SKM-1 (cell line): ENCODE data around the gene SBSN.

ENCODE experiments used
- DNase-seq: peaks from one replicate; lab custom pipeline; 2025; ENCODE audit not compliant: unreplicated experiment; lab: John Stamatoyannopoulos, UW

SBSN gene

DNA sequence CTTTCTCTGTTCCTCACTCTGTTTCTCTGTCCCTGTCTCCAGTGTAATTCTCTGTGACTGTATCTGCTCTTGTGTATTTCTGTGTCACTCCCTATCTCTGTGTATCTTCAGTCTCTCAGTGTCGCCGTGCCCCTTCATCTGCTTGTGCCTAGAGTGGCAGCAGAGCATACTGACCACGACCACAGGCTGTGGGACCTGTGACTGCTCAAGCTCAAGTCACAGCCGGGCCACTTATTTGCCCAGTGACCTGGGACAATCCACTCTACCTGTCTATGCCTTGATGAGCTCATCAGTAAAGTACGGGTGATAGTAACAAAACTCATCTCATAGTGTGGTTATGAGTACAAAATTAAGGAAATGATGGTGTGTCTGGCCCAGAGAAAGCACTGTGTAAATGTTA is 26.0 kb upstream of the SBSN start:
- no peak for DNase-seq

DNA sequence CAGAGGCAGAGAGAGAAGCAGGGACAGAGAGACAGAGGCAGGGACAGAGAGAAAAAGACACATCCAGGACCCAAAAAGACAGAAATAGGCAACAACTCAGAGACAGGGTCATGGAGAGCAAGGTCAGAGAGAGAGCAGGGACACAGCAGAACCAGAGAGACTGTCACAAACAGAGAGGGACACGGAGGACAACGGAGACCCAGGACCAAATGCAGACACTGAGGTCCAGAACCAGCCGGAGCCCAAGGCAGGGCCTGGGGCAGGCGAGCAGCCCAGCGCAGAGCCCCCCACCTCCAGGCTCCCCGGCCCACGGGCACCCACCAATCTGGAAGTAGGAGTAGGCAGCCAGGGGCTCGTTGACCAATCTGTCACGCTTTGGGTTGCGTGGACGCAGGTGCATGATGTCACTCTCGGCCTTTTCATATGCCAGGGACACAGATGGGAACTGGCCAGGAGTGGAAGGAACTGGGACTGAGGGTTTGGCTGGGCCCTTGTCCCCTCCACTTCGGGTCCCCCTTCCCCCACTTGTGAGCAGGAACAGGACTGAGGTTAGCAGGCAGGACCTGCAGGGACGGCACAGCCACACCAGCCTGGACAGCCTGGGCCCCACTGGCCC is 25.4 kb upstream of the SBSN start:
- no peak for DNase-seq

DNA sequence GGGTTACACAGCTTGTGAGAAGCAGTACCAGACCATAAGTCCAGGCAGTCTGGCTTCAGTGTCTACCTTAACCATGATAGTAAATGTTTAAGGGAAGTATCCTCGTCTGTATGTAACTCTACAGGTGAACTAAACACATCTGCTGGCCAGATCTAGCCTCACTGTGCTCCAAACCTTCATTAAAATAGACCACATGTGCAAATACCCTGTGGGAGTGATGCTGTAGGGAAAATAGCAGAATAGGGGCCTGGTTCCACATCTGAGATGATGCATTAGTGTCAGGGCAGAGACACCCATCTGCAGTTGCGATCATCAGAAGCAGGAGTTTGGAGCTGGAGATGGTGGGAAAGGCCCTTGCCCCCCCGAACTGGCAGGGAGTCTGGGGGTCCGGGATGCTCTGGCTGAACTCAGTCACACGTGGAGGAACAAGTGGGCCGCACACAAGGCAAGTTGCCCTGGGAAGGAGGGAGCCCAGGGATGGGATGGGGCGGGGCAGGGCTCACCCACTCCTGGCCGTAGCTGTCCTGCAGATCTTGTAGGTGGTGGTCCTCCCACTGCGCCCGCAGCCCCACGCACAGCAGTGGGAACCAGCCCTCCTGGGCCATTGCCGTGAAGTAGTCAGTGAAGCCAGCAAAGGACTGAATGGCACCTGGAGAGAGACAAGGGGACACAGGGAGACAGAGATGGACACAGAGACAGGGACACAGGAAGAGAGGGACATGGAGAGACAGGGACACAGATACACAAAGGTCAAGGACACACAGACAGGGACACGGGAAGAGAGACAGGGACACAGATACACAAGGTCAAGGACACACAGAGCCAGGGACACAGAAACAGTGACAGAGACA is 24.6 kb upstream of the SBSN start:
- DNase-seq, result no peak

DNA sequence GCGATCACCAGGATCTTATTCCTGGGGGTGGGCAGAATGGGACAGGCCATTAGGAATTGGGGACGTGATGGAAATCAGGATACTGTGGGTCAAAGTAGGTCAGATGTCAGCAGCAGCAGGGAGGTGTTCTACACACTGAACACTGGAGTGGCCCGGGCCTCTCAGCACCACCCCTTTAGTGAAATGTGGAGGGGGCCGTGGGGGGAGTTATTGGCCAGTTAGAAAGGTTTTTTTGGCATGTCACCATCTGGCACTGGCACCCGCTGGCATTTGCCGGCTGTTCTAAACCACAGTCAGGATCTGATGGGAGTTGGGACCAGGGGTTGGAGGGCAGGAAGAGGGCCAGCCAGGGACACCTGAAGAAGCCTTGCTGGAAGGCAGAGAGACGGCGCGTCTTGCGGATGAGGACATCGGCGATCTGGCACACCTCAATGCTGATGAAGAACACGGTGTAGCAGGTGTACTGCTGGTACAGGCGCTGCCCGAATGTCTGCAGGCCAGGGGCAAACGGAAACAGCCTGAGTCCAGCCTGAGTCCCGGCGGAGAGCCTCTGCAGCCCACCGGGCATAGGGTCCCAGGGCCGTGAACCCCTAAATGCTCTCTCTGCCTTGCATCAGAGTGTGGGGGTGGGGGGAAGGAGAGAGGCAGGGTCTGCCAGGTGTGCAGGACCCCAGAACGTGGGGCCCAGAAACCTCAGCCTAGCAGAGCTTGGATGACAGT is 23.1 kb upstream of the SBSN start:
- no peak for DNase-seq

DNA sequence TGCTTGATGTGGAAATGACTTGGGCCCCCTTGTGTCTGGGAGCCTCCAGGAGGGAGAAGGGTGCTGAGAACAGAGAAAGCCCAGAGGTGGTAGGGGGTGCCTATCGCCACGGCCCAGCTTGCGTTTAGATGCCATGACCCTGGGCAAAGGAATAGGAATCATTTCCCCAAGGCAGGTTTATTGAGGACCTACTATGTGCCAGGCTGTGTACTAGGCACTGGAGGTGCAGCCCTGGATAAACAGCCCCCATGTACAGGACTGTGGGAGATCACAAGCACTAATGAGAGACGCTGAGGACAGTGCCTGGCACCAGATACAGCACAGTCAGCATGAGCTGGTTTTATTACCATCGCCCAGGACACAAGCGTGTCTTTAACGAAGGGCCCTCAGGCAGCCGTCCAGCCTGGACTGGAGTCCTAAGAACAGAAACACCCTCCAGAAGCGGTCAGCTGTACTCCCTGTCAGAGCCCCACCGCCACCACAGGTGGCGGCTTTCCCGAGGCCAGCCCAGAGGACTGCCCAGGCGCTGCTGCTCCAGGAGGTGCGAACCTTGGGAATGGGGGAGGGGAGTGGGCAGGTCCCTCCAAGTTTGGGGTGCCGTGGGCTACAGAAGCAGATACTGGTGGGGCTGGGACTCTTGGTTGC is 21.9 kb upstream of the SBSN start:
- DNase-seq, result no peak

DNA sequence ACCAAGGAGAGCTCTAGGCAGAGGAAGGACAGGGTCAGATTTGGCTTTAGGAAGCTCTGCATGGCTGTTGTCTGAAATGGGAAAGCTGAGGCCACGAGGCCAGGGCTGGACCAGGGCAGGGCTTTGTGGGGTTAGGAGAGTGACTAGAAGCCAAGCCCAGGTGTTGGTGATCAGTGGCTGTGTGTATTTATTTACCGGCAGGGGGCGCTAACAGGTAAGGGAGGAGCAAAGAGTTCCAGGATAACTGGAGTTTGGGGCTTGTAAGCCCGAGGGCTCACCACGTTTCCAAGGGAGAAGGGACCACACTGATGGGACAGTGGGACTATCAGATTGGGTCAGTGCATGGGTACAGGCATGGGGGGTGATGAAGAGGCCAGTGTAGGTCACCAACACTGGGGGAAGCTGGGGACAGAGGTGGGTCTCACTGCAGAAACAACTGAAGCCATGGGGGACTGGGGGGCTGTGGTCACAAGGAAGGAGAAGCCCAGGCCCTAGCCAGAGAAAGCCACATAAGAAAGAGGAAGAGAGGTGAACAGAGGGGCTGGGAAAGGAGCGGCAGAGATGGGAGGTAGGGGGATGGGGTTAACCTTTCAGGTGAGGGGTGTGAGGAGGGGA is 21.2 kb upstream of the SBSN start:
- peak; percentile 64 for DNase-seq

DNA sequence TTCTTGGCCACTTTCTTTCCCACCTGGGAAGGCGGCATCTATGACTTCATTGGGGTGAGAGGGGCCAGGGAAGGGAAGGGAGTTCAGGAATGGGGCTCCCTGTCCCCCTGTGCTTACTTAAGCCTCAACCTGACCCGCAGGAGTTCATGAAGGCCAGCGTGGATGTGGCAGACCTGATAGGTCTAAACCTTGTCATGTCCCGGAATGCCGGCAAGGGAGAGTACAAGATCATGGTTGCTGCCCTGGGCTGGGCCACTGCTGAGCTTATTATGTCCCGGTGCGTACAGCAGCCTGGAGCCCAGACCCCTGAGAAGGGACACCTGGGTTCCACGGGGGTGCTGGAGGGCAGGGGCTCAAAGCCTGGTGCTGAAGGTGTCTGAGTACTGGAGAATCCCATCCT is 18.4 kb upstream of the SBSN start:
- DNase-seq, result no peak

DNA sequence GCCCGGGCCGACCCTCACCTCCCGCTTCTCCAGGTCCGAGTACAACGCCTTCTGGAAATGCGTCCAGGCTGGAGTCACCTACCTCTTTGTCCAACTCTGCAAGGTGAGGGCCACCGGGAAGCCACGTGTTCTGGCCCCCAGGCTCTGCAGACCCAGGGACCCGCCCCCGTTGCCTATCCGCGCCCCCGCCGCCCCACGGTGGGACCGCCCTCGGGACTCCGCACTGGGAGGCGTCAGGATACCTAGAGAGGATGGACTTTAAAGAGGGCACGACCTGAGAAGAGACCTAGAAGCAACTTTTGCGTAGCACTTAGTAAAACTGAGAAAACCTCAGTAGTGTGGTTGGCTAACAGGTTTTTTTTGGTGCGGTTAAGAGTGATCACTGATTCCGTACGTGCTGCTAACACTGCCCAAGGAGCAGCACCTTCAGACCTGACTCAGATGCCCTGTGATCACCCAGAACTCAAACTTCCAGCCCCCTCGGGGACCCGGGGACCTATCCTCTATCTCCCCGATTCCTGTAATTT is 17.8 kb upstream of the SBSN start:
- no peak for DNase-seq

DNA sequence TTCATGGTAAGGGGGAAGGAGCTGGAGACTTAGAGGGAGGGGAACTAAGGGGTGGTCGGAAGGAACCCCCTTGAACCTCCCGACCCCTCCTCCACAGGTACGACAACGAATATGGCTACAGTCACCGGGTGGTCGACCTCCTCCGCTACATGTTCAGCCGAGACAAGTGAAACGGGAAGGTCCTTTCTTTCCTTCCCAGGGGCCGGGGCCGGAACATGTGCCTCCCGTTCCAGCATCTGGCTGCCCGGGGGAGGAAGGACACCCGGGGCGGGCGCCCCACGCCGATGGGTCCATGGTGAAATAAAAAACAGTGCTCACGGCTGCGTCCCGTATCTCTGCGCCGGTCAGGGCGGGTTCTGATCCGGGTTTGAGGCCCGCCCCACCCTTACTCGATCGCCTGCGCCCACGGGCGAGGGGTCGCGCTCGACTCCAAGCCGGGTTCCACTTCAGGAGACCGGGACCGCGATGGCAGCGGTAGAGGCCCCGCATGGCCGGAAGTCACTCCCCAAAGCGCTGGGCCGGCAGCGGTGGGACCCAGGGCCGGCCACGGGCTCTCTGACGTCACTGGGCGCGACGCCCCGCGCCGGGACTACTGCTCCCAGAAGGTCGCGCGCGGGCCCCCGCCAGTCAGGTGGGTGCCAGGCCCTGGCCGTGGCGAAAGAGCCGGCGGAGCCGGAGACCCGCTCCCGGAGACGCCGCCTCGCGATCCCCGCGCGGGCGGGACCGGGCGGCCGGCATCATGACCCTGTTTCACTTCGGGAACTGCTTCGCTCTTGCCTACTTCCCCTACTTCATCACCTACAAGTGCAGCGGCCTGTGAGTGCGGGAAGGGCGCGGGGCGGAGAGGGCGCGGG is 17.1 kb upstream of the SBSN start, which contains the start of gene TMEM147:
TSS of gene TMEM147 (plus strand) at position 626 of the 854 bp plus-strand sequence. CDS start at position 740, 114 bp downstream.
- DNase-seq, result peak; percentile 50

DNA sequence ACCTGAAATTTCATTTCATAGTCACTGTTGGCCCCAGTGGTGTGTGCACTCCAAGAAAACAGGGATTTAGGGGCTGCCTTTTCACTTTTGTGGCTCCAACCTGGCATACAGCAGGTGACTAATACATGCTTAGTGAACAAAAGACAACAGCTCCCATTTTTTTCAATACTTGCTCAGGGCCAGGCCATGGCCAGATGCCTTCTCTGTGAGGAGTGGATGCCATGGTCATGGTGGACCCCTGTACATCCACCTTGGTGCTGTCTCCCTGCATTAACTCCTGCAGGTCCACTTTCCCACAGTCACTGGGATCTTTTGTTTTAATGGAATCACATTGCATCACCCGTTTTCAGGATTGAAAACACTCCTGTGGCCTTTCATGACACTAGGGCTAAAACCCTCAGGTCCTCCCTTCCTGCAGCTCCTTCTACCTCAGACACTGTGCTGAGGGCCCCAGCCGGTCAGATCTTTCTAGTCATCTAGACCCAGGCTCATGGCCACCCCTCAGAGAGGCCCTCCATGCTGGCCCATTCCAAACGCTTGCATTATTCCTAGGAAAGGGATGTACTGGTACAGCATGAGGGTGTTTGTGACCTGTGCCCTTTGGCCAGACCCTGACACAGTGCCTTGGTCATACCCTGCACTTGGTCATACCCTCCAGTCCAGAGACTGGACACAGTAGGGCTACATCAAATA is 16.1 kb upstream of the SBSN start:
- DNase-seq, result no peak

DNA sequence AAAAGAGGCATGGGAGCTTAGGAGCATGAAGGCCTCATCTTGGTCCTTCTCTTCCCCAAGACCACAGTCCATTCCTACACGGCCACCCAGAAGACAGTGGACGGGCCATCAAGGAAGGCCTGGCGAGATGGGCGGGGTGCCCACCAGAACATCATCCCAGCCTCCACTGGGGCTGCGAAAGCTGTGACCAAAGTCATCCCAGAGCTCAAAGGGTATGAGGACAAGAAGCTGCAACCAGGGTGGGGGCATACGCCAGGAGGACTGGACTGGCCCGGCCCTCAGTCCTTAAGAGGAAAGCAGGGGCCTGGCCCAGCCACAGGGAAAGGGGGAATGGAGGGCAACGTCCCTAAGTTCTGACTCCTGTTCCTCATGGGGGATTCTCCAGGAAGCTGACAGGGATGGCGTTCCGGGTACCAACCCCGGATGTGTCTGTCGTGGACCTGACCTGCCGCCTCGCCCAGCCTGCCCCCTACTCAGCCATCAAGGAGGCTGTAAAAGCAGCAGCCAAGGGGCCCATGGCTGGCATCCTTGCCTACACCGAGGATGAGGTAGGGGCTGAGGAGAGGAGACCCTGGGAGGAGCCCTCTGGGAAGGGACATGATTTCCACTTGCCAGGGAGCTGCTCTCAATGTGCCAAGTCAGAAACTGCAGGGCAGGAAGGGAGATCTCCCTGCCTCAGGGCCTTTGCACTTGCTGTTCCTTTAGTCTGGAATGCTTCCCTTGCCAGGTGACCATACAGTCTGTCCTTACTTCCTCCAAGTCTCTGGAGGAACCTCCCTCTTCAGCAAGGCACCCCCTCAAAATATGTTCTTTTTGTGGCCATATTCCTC is 15.4 kb upstream of the SBSN start:
- no peak for DNase-seq

DNA sequence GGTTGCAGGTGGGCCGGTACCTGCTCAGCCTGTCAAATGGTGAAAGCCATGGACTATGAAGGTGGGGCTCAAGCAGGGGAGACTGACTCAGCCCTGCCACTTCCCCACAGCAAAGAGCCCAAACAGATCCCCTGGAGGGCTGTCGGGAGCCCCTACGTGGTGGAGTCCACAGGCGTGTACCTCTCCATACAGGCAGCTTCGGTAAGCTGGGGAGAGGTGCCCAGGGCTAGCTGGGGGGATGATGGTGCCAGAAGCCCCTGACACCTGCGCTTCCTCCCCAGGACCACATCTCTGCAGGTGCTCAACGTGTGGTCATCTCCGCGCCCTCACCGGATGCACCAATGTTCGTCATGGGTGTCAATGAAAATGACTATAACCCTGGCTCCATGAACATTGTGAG is 14.1 kb upstream of the SBSN start:
- no peak for DNase-seq

DNA sequence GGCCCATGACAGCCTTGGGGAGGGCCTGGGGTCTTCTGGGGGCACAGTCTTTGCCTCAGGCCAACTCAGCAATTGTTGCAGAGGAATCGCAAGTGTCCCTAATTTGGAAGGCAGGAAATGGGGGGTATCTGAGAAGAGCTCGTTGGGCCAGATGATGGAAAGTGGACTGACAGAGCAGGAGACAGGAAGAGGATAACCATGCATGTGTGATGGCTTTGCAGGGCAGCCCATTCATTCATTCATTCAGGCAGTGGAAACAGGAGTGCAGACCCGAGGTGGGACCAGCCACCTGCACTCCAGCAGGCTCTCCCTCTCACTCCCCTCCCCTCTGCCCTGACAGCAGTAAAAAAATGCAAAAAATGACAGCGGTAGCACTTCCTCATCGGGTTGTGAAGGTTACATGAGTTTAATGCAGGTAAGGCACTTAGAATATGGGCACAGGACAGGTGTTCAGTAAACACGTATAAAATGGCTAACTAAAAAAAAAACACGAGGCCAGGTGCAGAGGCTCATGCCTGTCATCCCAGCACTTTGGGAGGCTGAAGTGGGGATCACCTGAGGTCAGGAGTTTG is 12.3 kb upstream of the SBSN start:
- DNase-seq, result no peak

DNA sequence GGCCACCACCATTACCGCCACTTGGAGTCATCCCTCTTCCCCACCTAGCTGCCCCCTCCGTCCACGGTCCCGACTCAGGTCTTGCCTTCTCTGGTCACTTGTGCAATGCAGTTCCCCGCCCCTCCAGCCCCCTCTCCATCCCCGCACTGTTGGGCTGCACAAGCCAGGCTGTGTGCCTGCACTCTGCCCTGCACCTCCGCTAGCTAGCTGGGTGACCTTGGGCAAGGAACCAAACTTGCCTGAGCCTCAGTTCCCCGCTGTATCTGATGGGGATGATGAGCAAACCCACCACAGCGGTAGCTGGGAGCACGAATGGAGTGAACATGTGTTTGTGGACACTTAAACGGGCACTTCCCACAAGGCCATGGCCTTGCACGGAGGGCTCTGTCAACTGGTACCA is 11.7 kb upstream of the SBSN start:
- DNase-seq, result no peak

DNA sequence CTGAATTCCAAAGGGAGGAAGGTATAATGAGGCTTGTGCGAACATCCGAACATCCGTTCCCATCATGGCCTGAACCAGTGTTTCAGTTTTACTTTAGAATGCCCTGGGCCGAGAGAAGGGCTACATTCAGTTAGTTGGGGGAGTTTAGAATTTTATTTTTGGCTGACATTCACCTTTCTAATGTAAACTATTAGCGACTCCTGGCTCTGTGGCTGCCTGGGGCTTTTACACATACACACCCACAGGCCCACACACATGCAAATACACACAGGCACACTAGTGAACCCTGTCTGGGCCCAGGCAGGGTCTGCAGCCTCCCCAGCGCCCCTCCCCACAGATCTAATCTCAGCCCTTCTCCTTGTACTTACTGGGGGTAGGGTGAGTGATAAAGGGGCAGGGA is 11.2 kb upstream of the SBSN start:
- no peak for DNase-seq

DNA sequence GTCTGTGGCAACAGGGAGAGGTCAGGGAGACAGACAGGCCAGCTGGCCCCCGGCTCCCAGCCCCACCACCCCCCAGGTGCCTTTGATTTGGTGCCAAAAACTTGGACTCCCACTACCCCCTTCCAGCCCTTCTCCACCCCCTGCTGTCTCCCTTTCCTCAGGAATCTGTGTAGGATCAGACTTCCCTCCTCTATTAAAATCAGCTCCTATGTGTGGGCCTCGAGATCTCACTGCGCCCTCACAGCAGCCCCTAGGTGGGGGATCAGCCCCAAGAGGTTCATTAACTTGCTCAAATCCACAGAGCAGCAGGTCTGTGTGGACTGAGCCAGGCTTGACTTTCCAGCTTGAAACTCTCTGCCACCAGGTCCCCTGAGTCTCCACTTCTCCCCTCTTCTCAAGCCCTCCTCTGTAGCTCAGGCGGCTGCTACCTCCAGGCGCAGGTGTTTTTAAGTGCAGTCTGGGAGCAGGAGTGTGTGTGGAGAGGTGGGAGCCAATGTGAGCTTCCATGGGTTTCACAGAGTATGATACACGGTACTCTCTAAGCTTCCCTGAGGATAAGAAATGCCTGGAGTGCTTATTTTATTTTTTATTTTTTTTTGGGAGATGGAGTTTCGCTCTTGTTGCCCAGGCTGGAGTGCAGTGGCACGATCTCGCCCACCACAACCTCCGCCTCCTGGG is 6.8 kb upstream of the SBSN start:
- DNase-seq, result no peak

DNA sequence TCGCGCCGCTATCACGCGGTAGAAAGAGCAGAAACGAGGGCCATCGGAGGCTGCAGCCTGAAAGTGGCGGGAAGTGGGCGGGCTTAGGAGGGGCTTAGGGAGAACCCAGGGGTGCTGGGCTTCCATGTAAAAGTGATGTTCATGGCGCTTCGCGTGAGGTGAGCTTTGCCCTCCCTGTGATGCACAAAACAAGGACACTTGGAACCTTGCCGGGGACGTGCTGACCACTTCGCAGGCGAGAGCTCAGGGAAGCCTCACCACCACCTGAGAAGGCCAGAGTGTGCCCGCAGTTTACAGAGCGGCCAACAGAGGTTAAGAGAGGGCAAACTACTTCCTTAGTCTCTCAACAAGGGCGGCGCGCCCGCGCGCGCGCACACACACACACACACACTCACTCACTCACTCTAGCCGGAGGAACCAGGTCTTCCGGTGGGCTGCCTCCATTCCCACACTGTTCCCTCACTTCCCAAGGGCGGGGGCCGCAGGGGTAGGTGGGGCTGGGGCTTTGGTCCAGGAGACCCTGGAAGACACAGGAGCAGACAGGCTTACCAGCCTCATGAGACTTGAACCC is 5.8 kb upstream of the SBSN start:
- DNase-seq, result peak; percentile 34
